GM10266 (cell line): ENCODE data around the gene SPG21.
A peak's percentile ranks its signal among the peaks of the same experiment; 100 is the strongest.
"Not testable (repeated sequence)": the region's sequence is repeated elsewhere in the genome, so short reads cannot be mapped to it uniquely, and the experiment has no call there.

Experiments used
- DNase-seq: peaks from one replicate; pipeline ENCODE4 v3.0.0; 2012; ENCODE audit errors: extremely low spot score
- CTCF ChIP-seq: IDR thresholded peaks from 2 replicates; pipeline ENCODE4 v1.5.1; 2012; ENCODE audit warnings: mild to moderate bottlenecking, low read depth; ENCODE audit not compliant: control insufficient read depth, insufficient read depth; ENCODE audit errors: missing control alignments

Gene SPG21

GRCh38 chr15:65021488-65021887, 31.8 kb upstream of the SPG21 start:
- no peak for DNase-seq

GRCh38 chr15:65020419-65020818, 30.7 kb upstream of the SPG21 start:
- no peak for DNase-seq
- TF ChIP-seq CTCF, result no peak

More at GRCh38 chr15:65021488-65021887, 31.8 kb upstream of the SPG21 start:
- no peak for TF ChIP-seq CTCF

DNA sequence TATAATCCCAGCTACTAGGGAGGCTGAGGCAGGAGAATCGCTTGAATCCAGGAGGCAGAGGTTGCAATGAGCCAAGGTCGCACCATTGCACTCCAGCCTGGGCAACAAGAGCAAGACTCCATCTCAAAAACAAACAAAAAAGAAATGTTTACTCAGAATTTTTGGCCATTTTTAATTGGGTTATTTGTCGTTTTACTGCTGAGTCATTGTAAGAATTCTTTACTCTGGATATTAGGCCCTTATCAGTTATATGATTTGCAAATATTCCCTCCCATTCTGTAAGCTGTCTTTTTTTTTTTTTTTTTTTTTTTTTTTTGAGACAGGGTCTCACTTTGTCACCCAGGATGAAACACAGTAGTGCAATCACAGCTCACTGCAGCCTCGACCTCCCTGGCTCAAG, 21.5 kb upstream of the SPG21 start:
- DNase-seq, result not testable (repeated sequence)

DNA sequence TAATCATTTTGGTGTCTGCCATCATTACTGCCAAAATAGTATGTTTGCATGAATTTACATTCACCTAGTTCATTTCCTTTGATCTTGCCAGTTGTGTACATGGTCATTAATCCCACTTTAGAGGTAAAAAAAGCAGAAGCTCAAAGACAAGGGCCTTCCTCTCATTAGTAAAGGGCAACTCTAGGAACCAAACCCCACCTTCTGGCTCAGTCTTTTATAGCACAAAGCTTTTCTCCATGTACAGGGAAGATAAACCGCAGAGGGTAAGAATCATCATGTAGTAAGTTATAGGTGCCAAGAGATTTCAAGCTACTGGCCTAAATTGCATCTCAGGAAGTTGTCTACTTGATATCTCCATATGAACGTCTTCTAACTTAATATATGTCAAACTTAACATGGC, 19.3 kb upstream of the SPG21 start:
- no peak for DNase-seq
- peak; percentile 34 for TF ChIP-seq CTCF

GRCh38 chr15:65006876-65007275, 17.2 kb upstream of the SPG21 start:
- DNase-seq, result no peak
- no peak for TF ChIP-seq CTCF

- DNase-seq, result no peak
Observed at GRCh38 chr15:65004993-65005392, 15.3 kb upstream of the SPG21 start.

GRCh38 chr15:64997745-64998375, 8.1 kb upstream of the SPG21 start:
- no peak for DNase-seq
- TF ChIP-seq CTCF, result no peak

More at GRCh38 chr15:65004993-65005392, 15.3 kb upstream of the SPG21 start:
- no peak for TF ChIP-seq CTCF

DNA sequence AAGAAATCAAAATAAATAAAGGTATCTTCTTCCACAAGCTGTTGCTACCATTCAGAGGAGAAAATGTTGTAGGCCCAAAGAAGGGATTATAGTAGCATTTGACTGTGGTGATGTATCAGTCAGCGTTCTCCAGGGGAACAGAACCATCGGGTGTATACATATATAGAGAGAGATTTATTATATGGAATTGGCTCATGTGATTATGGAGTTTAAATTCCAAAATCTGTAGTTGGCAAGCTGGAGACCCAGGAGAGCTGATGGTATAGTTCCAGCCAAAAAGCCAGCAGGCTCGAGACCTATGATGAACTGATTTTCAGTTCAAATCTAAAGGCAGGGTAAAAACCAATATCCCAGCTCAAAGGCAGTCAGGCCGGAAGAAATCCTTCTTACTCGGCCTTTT, 7.4 kb upstream of the SPG21 start:
- no peak for DNase-seq

More for the DNA sequence above, 7.4 kb upstream of the SPG21 start:
- TF ChIP-seq CTCF, result no peak
